ENCODE data around the gene TSC22D3. TPM values are rescaled to one million over a fixed set of nuclear protein-coding genes. Genes with fewer than 3 reads are reported as not detected.

The TSC22D3 gene
- total RNA-seq, 1 donor = 57.2 TPM

- DNase-seq (ENCODE audit: insufficient read length, low spot score, missing footprints) = no peak
- Histone ChIP-seq H3K4me1 (ENCODE audit: insufficient read depth, low read length) (peaks cover 6% of the 10 kb centered on the region), H4K20me1 (ENCODE audit: insufficient read depth, low read length) (no peaks in the 10 kb centered on the region), H2AFZ (ENCODE audit: low read length) (no peak overlapping the region), H3K79me2 (ENCODE audit: insufficient read depth, low read length) (no peaks in the 10 kb centered on the region), H3K27ac (ENCODE audit: low read depth, low read length) (no peak overlapping the region), H3K27me3 (ENCODE audit: insufficient read depth, low read length) (peaks cover 11% of the 10 kb centered on the region), H3K36me3 (ENCODE audit: insufficient read depth, low read length) (no peaks in the 10 kb centered on the region), H3K4me2 (ENCODE audit: insufficient read depth, low read length) (no peak overlapping the region), H3K4me3 (ENCODE audit: insufficient read depth, low read length) (no peak overlapping the region), H3K9me3 (ENCODE audit: low read depth, low read length) (no peaks in the 10 kb centered on the region)
- TF ChIP-seq CTCF (IDR thresholded peaks at IDR 0.05; ENCODE audit: extremely low read depth, low read depth, low read length) = no peak
Measured at GRCh38 chrX:107734646-107735045, 40.9 kb downstream of the TSC22D3 start.

- peaks cover 6% of the 10 kb centered on the region for H3K4me1 ChIP-seq (ENCODE audit: insufficient read depth, low read length)
- no peak overlapping the region for H3K27ac ChIP-seq (ENCODE audit: low read depth, low read length)
- no peak overlapping the region for H3K4me2 ChIP-seq (ENCODE audit: insufficient read depth, low read length)
- no peaks in the 10 kb centered on the region for H3K9me3 ChIP-seq (ENCODE audit: low read depth, low read length)
- no peak overlapping the region for H2AFZ ChIP-seq (ENCODE audit: low read length)
- H4K20me1 ChIP-seq (ENCODE audit: insufficient read depth, low read length) = no peaks in the 10 kb centered on the region
- DNase-seq (ENCODE audit: insufficient read length, low spot score, missing footprints) = no peak
- H3K36me3 ChIP-seq (ENCODE audit: insufficient read depth, low read length) = no peaks in the 10 kb centered on the region
- H3K79me2 ChIP-seq (ENCODE audit: insufficient read depth, low read length) = no peaks in the 10 kb centered on the region
- peaks cover 7% of the 10 kb centered on the region for H3K27me3 ChIP-seq (ENCODE audit: insufficient read depth, low read length)
- TF ChIP-seq CTCF (IDR thresholded peaks at IDR 0.05; ENCODE audit: extremely low read depth, low read depth, low read length) = no peak
- no peak overlapping the region for H3K4me3 ChIP-seq (ENCODE audit: insufficient read depth, low read length)
Measured at GRCh38 chrX:107733686-107734085, 41.9 kb downstream of the TSC22D3 start.

GRCh38 chrX:107731831-107732502 is 43.6 kb downstream of the TSC22D3 start:
- Histone ChIP-seq H3K4me1 (ENCODE audit: insufficient read depth, low read length) (peaks cover 6% of the 10 kb centered on the region), H4K20me1 (ENCODE audit: insufficient read depth, low read length) (no peaks in the 10 kb centered on the region), H3K4me2 (ENCODE audit: insufficient read depth, low read length) (no peak overlapping the region), H2AFZ (ENCODE audit: low read length) (no peak overlapping the region), H3K79me2 (ENCODE audit: insufficient read depth, low read length) (no peaks in the 10 kb centered on the region), H3K4me3 (ENCODE audit: insufficient read depth, low read length) (no peak overlapping the region), H3K36me3 (ENCODE audit: insufficient read depth, low read length) (no peaks in the 10 kb centered on the region), H3K27ac (ENCODE audit: low read depth, low read length) (no peak overlapping the region), H3K27me3 (ENCODE audit: insufficient read depth, low read length) (no peaks in the 10 kb centered on the region), H3K9me3 (ENCODE audit: low read depth, low read length) (no peaks in the 10 kb centered on the region)
- DNase-seq (ENCODE audit: insufficient read length, low spot score, missing footprints) = peak; percentile 88
- no peak for TF ChIP-seq CTCF (IDR thresholded peaks at IDR 0.05; ENCODE audit: extremely low read depth, low read depth, low read length)

GRCh38 chrX:107730991-107731766 is 44.4 kb downstream of the TSC22D3 start:
- TF ChIP-seq CTCF (IDR thresholded peaks at IDR 0.05; ENCODE audit: extremely low read depth, low read depth, low read length) = no peak
- no peak overlapping the region for H2AFZ ChIP-seq (ENCODE audit: low read length)
- H3K4me2 ChIP-seq (ENCODE audit: insufficient read depth, low read length) = no peak overlapping the region
- no peaks in the 10 kb centered on the region for H4K20me1 ChIP-seq (ENCODE audit: insufficient read depth, low read length)
- DNase-seq (ENCODE audit: insufficient read length, low spot score, missing footprints) = no peak
- peaks cover 6% of the 10 kb centered on the region for H3K4me1 ChIP-seq (ENCODE audit: insufficient read depth, low read length)
- no peaks in the 10 kb centered on the region for H3K27me3 ChIP-seq (ENCODE audit: insufficient read depth, low read length)
- no peaks in the 10 kb centered on the region for H3K79me2 ChIP-seq (ENCODE audit: insufficient read depth, low read length)
- H3K9me3 ChIP-seq (ENCODE audit: low read depth, low read length) = no peaks in the 10 kb centered on the region
- H3K36me3 ChIP-seq (ENCODE audit: insufficient read depth, low read length) = no peaks in the 10 kb centered on the region
- no peak overlapping the region for H3K27ac ChIP-seq (ENCODE audit: low read depth, low read length)
- H3K4me3 ChIP-seq (ENCODE audit: insufficient read depth, low read length) = no peak overlapping the region

Measured in osteoblast (primary cell).